HepG2 (cell line): ENCODE measurements around the gene PRKCB.

Source experiments
- ARHGAP35 ChIP-seq: sonication (generic); formaldehyde crosslinking; IDR thresholded peaks from 2 replicates; pipeline ENCODE4 v1.9.0; 2022; ENCODE audit warnings: mild to moderate bottlenecking, inconsistent platforms, moderate library complexity, missing genetic modification reagents, borderline replicate concordance
- SETDB1 ChIP-seq: sonication (generic); formaldehyde crosslinking; IDR thresholded peaks from 2 replicates; pipeline ENCODE4 v1.5.1; 2020; ENCODE audit warnings: missing genetic modification reagents, mild to moderate bottlenecking, borderline replicate concordance
- ZFP1 ChIP-seq: IDR thresholded peaks from 2 replicates; pipeline ENCODE4 v1.6.1; 2016
- ZNF138 ChIP-seq: sonication (generic); formaldehyde crosslinking; IDR thresholded peaks from 2 replicates; pipeline ENCODE4 v1.5.0; 2020; ENCODE audit warnings: mild to moderate bottlenecking, low read depth, missing genetic modification reagents
- ZNF317 ChIP-seq: sonication (generic); formaldehyde crosslinking; IDR thresholded peaks from 2 replicates; pipeline ENCODE4 v1.5.0; 2020; ENCODE audit warnings: mild to moderate bottlenecking, missing genetic modification reagents
- TF ChIP-seq, protein P1 (sequence below): sonication (generic); formaldehyde crosslinking; IDR thresholded peaks from 2 replicates; pipeline ENCODE4 v1.5.0; 2020; ENCODE audit warnings: mild to moderate bottlenecking, missing genetic modification reagents, moderate library complexity

DNA sequence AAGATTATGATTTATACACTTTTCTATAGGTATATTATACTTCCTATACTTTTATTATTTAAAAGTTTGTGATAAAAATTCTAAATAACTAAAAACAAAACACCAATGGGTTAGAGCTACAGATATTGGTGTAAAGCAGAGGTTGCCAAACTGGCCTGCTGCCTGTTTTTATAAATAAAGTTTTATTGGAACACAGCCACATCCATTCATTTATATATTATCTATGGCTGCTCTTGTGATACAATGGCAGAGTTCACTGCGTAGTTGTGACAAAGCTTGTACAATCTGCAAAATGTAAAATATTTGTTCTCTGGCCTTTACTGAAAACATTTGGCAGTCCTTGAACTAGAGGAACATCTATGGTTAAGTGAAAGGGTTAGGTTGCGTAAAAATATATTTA, 208.7 kb downstream of the PRKCB start:
- TF ChIP-seq, protein P1, sequence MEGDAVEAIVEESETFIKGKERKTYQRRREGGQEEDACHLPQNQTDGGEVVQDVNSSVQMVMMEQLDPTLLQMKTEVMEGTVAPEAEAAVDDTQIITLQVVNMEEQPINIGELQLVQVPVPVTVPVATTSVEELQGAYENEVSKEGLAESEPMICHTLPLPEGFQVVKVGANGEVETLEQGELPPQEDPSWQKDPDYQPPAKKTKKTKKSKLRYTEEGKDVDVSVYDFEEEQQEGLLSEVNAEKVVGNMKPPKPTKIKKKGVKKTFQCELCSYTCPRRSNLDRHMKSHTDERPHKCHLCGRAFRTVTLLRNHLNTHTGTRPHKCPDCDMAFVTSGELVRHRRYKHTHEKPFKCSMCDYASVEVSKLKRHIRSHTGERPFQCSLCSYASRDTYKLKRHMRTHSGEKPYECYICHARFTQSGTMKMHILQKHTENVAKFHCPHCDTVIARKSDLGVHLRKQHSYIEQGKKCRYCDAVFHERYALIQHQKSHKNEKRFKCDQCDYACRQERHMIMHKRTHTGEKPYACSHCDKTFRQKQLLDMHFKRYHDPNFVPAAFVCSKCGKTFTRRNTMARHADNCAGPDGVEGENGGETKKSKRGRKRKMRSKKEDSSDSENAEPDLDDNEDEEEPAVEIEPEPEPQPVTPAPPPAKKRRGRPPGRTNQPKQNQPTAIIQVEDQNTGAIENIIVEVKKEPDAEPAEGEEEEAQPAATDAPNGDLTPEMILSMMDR = no peak
- TF ChIP-seq ZNF317 (CRISPR knock-in tag) (no peak), ARHGAP35 (CRISPR knock-in tag) (no peak), SETDB1 (CRISPR knock-in tag) (no peak), ZFP1 (no peak), ZNF138 (no peak)
